NB4 (cell line): ENCODE measurements around the gene NFIX.
A peak's percentile ranks its signal among the peaks of the same experiment; 100 is the strongest.

Experiments
- DNase-seq: peaks from one replicate; pipeline ENCODE4 v3.0.0; 2010; ENCODE audit warnings: low read depth
- H3K4me3 ChIP-seq: one replicate; pipeline ENCODE4 v1.5.1; 2011; ENCODE audit warnings: mild to moderate bottlenecking, low read depth, low read length, moderate library complexity
- CTCF ChIP-seq: IDR thresholded peaks from one replicate; pipeline ENCODE4 v1.5.1; 2012; ENCODE audit warnings: low read depth, low read length
- MAX ChIP-seq: IDR thresholded peaks from 2 replicates; pipeline ENCODE4 v1.6.1; 2011; ENCODE audit warnings: low read depth, low read length
- MYC ChIP-seq: IDR thresholded peaks from 2 replicates; pipeline ENCODE4 v1.6.1; 2011; ENCODE audit warnings: low read depth, low read length
- POLR2A ChIP-seq: IDR thresholded peaks from 2 replicates; pipeline ENCODE4 v1.6.1; 2011; ENCODE audit warnings: mild to moderate bottlenecking; ENCODE audit not compliant: insufficient read length; ENCODE audit errors: extremely low read depth

Gene NFIX

GRCh38 chr19:13134626-13135025 lies 139.4 kb downstream of the NFIX start:
- no peak for TF ChIP-seq MYC
- TF ChIP-seq CTCF = no peak
- TF ChIP-seq POLR2A = no peak
- TF ChIP-seq MAX = no peak
- DNase-seq = no peak
- H3K4me3 ChIP-seq = no peak overlapping the region

- TF ChIP-seq MAX = no peak
- no peak for TF ChIP-seq POLR2A
- TF ChIP-seq MYC = no peak
- no peak for TF ChIP-seq CTCF
- H3K4me3 ChIP-seq = no peak overlapping the region
- DNase-seq = no peak
These were observed 140.1 kb downstream of the NFIX start for GRCh38 chr19:13135068-13136062.

GRCh38 chr19:13137290-13137794 lies 142.1 kb downstream of the NFIX start:
- no peak for TF ChIP-seq CTCF
- TF ChIP-seq MAX = no peak
- no peak for TF ChIP-seq POLR2A
- no peak for TF ChIP-seq MYC
- DNase-seq = no peak
- H3K4me3 ChIP-seq = no peak overlapping the region

GRCh38 chr19:13138171-13138915 lies 143.1 kb downstream of the NFIX start:
- peak; percentile 34 for DNase-seq
- no peak overlapping the region for H3K4me3 ChIP-seq
- TF ChIP-seq MAX (peak; percentile 21; the same call in 1 of the 2 replicates), MYC (no peak)

- DNase-seq = peak; percentile 81
- no peak overlapping the region for H3K4me3 ChIP-seq
- TF ChIP-seq MAX (peak; percentile 53), CTCF (no peak), POLR2A (no peak), MYC (peak; percentile 73)
These were observed 143.6 kb downstream of the NFIX start for GRCh38 chr19:13138916-13139198.
